Effector memory CD4-positive, alpha-beta T cell (primary cell): Measurements from ENCODE around the gene F12.
A peak's percentile ranks its signal among the peaks of the same experiment; 100 is the strongest.

Source experiments
- DNase-seq, 3 donors: peaks; one replicate each; pipeline ENCODE4 v3.0.0-alpha.2; 2020
- H3K27ac ChIP-seq: 2 replicates; pipeline ENCODE4 v1.7.0; 2013; ENCODE audit warnings: mild to moderate bottlenecking, low read length, moderate library complexity; ENCODE audit not compliant: insufficient read depth, poor library complexity, severe bottlenecking
- H3K27me3 ChIP-seq: replicated peaks from 2 replicates; pipeline ENCODE4 v1.7.0; 2013; ENCODE audit warnings: mild to moderate bottlenecking, low read length; ENCODE audit not compliant: insufficient read depth, control insufficient read depth, poor library complexity, severe bottlenecking
- H3K36me3 ChIP-seq: 2 replicates; pipeline ENCODE4 v1.7.0; 2013; ENCODE audit warnings: mild to moderate bottlenecking, low read length, moderate library complexity; ENCODE audit not compliant: control insufficient read depth, insufficient read depth
- H3K4me1 ChIP-seq: 2 replicates; pipeline ENCODE4 v1.7.0; 2013; ENCODE audit warnings: low read length, mild to moderate bottlenecking; ENCODE audit not compliant: control insufficient read depth, insufficient read depth, poor library complexity, severe bottlenecking
- H3K4me3 ChIP-seq: 2 replicates; pipeline ENCODE4 v1.7.0; 2013; ENCODE audit warnings: low read length, low read depth, mild to moderate bottlenecking; ENCODE audit not compliant: insufficient read depth, poor library complexity, severe bottlenecking
- H3K9me3 ChIP-seq: 2 replicates; pipeline ENCODE4 v1.7.0; 2013; ENCODE audit warnings: mild to moderate bottlenecking, low read length, moderate library complexity; ENCODE audit not compliant: control insufficient read depth

The F12 gene

GRCh38 chr5:177410575-177410974, 1.2 kb upstream of the F12 start:
- no peaks in the 10 kb centered on the region for H3K27me3 ChIP-seq
- no peak overlapping the region for H3K27ac ChIP-seq
- H3K4me3 ChIP-seq: no peak overlapping the region
- H3K36me3 ChIP-seq: no peaks in the 10 kb centered on the region
- peaks cover 5% of the 10 kb centered on the region for H3K4me1 ChIP-seq
- no peak for DNase-seq
- no peaks in the 10 kb centered on the region for H3K9me3 ChIP-seq

DNA sequence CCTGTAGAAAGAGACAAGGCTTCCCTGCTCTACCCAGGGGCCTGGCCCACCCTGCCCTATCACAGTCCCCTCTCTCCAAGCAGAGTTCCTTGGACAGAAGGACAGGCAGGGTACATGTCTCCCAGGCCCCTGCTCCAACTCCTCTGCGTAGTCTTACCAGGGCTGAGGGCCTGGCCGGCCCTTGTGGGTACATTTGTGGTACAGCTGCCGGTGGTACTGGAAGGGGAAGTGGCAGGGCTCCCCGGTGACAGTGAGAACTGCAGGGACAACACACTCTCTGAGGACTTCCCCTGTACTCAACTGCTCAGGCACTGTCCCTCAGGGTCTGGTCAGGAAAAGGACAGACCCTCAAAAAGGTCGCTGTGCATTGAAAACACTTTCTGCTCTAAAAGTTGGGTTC, 3.6 kb downstream of the F12 start:
- Histone ChIP-seq H3K4me1 (peaks cover 26% of the 10 kb centered on the region), H3K27ac (no peak overlapping the region), H3K4me3 (no peak overlapping the region), H3K36me3 (no peaks in the 10 kb centered on the region), H3K27me3 (no peaks in the 10 kb centered on the region), H3K9me3 (no peaks in the 10 kb centered on the region)
- no peak for DNase-seq

DNA sequence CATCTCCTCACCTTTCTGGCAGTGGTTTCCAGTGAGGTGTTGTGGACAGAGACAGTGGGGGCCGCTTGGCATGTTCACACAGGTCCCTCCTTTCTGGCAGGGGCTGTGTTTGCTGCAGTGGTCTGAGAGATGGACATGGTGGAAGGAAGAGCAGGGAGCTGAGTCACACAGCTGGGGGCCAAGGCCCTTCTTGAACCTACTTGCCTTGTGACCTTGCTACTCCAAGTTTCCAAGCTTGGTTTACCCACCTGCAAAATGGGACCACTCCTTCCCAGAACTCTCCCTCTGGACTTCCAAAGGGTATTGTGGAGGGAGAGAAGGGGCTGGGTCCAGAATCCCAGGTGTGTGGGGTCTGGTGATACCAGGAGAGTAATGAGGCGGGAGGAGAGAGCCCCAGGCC, 4.1 kb downstream of the F12 start:
- H3K27me3 ChIP-seq: no peaks in the 10 kb centered on the region
- peaks cover 26% of the 10 kb centered on the region for H3K4me1 ChIP-seq
- H3K36me3 ChIP-seq: no peaks in the 10 kb centered on the region
- H3K27ac ChIP-seq: no peak overlapping the region
- DNase-seq: no peak
- no peak overlapping the region for H3K4me3 ChIP-seq
- no peaks in the 10 kb centered on the region for H3K9me3 ChIP-seq

GRCh38 chr5:177404641-177405179, 4.7 kb downstream of the F12 start:
- Histone ChIP-seq H3K27me3 (no peaks in the 10 kb centered on the region), H3K4me3 (peak overlapping the region; percentile 41), H3K4me1 (peaks cover 26% of the 10 kb centered on the region), H3K27ac (peak overlapping the region; percentile 71), H3K36me3 (no peaks in the 10 kb centered on the region), H3K9me3 (no peaks in the 10 kb centered on the region)
- no peak for DNase-seq

DNA sequence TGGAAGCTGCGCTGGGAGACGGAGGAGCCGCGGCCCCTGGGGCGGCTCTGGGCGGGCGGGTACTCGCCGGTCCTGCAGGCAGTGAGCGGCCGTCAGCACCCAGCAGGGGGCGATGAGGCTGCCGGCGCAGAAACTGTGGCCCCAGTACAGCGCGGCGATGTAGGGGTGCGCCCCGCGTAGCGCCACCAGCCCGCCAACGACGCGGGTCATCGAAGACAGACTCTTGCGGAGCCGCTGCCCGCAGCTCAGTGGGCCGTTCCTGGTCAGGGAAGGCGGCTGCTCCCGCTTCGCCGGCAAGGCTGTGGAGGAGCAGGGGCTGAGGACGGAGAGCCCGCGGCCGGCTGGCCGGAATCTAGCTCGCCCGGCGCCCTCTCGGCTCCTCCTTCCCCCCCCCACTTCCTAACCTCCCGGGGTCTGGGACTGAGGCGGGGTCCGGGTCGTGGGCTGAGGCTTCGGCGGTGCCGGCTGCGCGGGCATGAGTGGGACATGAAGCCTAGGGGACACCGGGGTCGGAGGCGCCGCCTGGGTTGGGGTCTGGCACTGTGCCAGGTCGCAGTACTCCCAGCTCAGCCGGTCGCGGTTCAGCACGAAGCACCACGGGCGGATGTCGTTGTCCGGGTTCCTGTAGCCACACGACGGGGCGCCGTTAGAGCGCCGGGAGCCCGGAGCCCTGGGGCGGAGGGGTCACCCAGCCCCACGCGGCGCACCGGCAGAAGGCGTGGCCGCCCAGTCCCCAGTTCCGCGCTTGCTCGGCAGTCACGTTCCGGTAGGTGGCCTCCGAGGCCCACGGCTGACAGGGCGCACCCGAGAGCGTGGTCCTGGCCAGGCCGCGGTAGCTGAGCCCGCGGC, 5.3 kb downstream of the F12 start:
- Histone ChIP-seq H3K36me3 (no peaks in the 10 kb centered on the region), H3K27ac (peak overlapping the region; percentile 71), H3K4me3 (peak overlapping the region; percentile 41), H3K27me3 (no peaks in the 10 kb centered on the region), H3K9me3 (no peaks in the 10 kb centered on the region), H3K4me1 (peaks cover 26% of the 10 kb centered on the region)
- peak; percentile 75 to 80 (median 80) for DNase-seq

DNA sequence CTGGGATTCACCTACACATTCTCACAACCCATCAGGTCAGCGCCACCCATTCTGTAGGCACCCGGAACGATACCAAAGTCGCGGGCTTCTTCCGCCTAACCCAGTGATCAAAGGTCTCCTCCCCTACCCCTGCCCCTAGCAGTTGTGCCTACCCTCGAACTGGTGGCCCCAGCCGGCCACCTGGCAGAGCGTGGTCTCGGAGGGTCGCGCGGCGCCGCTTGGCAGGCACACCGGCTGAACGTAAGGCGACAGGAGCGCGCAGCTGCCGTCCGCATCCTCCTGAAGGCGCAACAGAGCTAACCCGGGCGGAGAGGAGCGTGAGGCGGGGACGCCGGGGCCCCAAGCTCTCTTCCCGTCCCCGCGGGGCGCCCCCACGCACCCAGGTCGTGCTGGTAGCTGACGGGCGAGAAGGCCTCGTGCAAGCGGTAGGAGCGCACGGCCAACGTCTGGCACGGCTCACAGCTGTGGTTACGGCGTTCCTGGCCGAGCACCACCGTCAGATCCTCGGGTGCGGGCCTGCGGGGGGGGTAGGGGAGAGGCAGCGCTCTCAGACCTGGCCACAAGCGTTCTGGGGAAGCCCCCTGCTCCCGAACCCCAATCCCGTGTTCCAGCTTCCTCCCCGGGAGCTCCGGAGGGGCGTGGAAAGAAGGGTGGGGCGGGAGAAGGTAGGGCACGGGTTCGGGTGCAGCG, 6.1 kb downstream of the F12 start:
- H3K9me3 ChIP-seq: no peaks in the 10 kb centered on the region
- H3K4me1 ChIP-seq: peaks cover 26% of the 10 kb centered on the region
- H3K27me3 ChIP-seq: no peaks in the 10 kb centered on the region
- peak overlapping the region; percentile 71 for H3K27ac ChIP-seq
- no peaks in the 10 kb centered on the region for H3K36me3 ChIP-seq
- DNase-seq: peak; percentile 47 to 64 (median 53)
- peak overlapping the region; percentile 41 for H3K4me3 ChIP-seq

DNA sequence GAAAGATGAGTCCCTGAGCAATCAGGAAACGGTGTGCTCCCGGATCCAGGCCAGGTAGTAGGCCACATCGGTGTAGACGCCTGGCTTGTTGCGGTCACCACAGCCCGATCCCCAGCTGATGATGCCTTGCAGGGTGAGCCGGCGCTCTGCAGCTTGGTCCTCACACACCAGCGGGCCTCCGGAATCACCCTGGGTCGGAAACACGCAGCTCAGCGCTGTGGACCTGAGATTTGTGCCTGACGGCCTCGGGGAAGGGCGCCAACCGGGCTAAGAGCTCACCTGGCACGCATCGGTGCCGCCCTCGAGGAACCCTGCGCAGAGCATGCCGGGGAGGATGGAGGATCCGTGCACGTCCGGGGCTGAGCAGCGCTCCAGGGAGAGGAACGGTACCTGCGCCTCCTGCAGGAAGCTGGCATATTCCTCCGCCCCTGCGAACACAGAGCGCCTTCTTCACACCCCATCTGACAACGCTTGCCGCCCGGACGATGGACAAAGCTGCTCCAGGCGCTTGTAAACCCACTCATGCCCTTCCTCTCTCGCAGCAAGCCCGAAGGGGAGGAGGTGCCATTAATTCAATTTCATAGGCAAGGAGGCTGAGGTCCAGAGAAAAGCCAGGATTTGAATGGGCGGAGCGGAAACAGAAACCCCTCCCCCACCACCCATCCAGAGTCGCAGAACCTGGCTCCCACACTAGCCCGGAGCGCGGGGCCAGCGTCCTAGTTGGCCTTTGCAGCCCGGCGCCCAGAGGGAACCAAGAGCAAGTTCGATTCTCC, 6.9 kb downstream of the F12 start:
- peaks cover 26% of the 10 kb centered on the region for H3K4me1 ChIP-seq
- peak overlapping the region; percentile 41 for H3K4me3 ChIP-seq
- peak overlapping the region; percentile 71 for H3K27ac ChIP-seq
- no peaks in the 10 kb centered on the region for H3K9me3 ChIP-seq
- no peaks in the 10 kb centered on the region for H3K27me3 ChIP-seq
- peak; percentile 40 to 55 (median 44) for DNase-seq
- no peaks in the 10 kb centered on the region for H3K36me3 ChIP-seq

DNA sequence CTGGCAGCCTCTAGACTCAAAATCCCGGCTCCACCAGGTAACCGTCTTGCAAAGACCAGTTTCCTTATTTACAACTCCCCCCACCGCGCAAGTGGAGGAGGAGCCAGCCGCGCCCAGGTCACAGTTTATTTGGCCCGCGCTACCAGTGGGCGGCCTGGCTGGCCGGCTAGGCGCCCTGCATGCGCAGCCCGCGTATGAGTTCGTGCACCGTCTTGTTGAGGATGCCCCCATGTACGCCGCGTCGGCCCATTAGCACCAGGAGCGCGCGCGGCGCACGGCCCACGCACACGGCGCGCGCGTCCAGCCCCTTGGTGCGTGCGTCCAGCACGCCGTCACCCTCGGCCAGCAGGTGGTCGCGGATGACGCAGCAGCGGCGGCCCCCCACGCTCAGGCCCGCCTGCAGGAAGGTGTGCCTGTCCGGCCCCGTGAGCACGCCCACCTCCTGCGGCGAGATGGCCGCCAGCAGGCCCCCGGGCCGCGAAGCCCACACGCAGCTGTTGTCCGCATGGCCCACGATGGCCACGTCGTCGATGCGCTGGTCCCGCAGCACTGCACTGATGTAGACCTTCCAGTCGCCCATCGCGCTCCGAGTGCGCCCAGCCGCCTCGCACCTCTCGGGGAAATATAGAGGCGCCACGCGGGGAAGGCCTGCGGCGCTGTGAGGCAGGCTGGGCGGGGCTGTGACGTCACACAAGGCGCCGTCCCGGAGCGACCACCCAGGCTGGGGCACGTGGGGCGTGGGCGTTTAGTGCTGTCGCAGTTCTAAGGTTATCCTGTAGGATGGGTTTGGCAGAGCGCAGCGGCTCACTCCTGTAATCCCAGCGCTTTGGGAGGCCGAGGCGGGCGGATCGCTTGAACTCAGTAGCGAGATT, 9.1 kb downstream of the F12 start, which contains the start of gene PFN3:
PFN3 (minus strand) TSS at position 665 of the 872 bp plus-strand sequence; CDS start at position 580, 85 bp downstream.
- no peak within 1 kb of the TSS for H3K27ac ChIP-seq
- H3K27me3 ChIP-seq: no peaks in the 10 kb centered on the region
- peaks cover 26% of the 10 kb centered on the region for H3K4me1 ChIP-seq
- H3K9me3 ChIP-seq: no peaks in the 10 kb centered on the region
- no peak within 1 kb of the TSS for H3K4me3 ChIP-seq
- no peak for DNase-seq
- H3K36me3 ChIP-seq: no peaks in the 10 kb centered on the region

GRCh38 chr5:177397875-177398390, 11.4 kb downstream of the F12 start:
- Histone ChIP-seq H3K27ac (no peak overlapping the region), H3K9me3 (no peaks in the 10 kb centered on the region), H3K4me1 (peaks cover 7% of the 10 kb centered on the region), H3K36me3 (no peaks in the 10 kb centered on the region), H3K27me3 (no peaks in the 10 kb centered on the region), H3K4me3 (no peak overlapping the region)
- no peak for DNase-seq
